T-helper 2 cell (primary cell): ENCODE results near the gene RAPGEF4.
A peak's percentile ranks its signal among the peaks of the same experiment; 100 is the strongest.

Experiments used
- DNase-seq, 5 experiments: peaks; one replicate each; pipeline versions ENCODE4 v3.0.0 to v3.0.0-alpha.2; 2012 to 2022
- total RNA-seq, 2 donors: gene quantifications; one replicate each; lab custom pipeline; 2026; lab: John Stamatoyannopoulos, UW

RAPGEF4 gene
- 0.31 to 0.67 reads per million in 2 donors for total RNA-seq

DNA sequence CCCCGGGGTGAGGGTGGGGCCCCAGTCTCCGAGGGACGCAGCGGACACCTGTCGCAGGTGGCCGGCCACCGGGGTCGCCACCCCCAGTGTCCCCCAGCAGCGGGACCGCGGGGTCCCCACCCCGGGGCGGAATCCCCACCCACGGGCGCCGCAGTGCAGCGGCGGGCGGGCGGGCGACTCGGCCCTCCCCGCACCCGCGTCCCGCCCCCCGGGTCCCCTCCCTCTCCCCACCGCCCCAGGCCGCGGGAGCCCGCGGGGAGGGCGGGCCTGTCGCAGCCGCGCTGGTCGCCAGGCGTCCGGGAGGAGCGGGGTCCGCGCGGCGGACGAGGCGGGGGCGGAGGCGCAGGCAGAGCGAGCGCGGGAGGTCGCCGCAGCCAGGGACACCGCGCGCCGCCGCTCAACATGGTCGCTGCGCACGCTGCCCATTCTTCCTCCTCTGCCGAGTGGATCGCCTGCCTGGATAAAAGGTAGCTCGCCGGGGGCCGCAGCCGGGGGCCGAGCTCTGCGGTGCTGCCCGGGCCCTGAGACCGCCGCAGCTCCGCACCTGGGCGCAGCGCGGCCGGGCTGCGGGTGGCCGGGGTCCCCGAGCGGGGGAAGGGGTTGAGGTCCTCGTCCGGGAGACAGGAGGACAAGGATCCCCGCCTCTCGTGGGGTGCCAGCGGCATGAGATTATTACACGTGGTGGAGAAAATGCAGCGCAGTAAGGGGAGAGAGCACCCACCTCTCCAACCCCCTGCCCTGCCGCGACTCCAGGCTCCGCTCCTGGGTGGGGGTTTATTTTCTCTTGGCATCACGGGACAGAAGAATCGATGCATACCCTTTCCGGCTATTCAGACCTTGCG lies at the start of gene RAPGEF4:
Gene RAPGEF4 (plus strand): TSS at position 264 of the 842 bp plus-strand sequence. CDS start 139 bp downstream, at position 403.
- peak in 1 of 5 experiments; percentile 4 for DNase-seq

DNA sequence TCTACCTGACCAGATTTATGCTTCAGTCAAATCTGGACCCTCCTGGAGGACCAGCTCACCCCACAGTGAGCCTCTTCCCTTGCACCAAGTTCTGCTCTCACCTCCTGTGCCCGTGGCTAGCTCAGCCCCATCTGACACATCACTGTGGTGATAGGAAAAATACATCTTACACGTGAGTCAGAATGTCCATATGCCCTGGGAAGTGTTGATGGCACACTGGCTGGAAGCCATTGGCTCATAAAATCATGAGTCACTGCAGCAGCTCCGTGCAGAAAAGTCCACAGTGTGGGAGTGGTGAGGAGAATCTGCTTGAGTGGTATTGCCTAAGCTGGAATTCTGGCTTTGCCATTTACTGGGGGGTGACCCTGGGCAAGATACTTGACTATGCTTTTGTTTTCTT lies 42.6 kb upstream of the RAPGEF4 start:
- DNase-seq: no peak

DNA sequence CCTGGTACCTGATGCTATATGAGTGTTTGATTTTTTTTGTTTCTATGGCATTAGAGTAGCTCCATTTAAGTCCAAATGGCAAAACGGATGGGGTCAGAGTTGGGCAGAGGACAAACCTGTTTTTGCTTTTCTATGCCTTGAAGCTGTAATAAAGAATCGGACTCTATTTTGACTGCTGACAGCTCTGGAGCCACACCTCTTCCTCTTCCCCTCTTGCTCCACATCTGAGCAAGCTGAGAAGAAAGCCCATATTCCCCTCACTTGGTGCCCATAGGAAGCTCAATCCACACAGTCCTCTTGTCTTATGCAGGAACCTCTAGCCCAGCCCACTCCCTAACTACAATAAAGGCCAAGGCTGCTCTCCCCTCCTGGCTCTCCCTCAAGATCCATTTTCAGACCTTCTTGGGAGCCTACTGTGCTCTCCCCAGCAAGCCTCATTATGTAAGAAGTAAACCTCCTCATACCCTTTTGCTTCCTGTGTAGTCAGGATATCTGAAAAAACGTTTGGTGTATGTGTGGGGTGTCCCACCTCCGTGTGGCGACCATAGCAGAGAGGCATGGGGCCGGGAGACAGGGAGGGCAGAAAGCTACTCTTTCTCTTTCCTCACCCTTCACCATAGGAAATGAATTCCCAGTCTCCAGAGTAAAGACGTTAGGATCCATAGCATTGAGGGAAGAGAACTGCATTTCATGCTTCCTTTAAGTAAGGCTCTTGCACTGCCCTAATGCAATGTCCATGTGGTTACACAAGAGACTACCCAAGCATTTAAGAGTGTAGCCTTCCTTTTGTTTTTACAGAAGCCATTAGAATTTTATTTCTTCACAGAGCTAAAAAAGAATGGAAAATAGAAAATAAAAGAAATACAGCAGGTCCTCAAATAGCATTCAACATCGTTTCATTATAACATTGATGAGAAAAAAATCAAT lies 41.9 kb upstream of the RAPGEF4 start:
- no peak for DNase-seq

DNA sequence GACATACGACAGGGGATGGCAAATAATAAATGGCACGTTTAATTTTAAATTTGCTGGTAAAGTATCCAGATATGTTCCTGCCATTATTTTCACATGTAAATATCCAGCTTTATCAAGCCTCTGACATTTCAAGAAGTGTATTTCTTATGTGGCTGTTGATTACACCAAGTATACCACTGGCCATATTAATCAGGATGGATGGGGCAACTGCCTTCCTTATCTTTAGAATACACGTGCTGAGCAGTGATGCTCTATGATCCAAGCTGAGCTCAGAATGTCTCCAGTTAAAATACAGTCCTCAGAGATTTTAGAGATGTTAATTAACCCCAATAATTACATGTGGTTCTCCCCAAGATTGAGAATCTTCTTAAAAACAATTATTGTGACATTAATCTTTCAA lies 38.3 kb upstream of the RAPGEF4 start:
- no peak for DNase-seq

DNA sequence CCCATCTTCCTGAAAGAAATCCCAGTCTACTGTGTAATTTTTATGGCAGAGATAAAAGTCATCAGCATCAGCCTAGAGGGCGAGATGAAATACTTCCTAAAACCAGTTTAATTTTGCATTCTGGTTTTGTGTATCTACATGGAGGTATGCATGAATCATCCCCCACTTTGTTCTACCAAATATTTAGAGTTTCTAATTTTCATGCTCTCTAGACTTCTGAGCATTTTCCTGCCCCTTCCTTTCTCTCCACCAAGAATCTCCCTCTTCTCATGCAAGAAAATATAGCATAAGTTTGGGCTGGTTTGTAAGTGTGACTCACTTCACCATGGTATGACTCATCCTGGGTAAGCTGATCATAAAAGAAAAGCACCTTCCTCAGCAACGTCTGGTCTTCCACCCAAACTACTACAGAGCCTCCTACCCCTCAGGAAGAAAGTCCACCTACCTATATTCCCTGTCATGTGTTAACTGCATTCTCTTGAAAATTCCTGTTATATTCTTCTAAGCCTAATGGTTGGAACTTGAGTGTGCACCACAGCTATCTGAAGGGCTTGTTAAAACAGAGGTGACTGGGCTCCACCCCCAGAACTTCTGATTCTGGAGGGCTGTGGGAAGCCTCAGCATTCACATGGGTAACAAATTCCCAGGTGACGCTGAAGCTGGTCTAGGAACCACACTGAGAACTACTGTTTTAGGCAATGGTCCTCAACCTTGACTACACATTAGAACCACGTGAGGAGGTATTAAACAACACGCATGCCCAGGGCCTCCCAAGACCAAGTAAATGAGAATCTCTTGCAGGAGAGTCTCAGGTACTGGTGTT lies 37.4 kb upstream of the RAPGEF4 start:
- DNase-seq: peak in 1 of 5 experiments; percentile 45

DNA sequence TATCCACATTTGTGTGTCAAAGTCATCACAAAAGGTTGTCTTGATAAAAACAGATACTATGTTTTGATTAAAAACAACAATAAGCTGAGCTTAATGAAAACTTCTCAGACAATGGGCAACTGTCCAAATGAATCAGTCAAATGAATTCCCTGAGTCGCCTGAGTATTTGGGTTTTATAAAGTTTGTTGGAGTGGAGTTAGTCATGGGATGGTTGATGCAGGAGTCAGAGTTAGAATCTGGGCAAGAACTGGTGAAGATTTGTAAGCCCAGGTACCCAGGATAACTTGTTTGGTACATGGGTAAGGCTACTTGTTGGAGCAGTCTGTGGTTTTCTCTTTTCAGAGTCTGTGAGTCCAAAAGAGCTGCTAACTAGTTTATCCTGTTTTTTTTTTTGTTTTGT lies 34.4 kb upstream of the RAPGEF4 start:
- no peak for DNase-seq

DNA sequence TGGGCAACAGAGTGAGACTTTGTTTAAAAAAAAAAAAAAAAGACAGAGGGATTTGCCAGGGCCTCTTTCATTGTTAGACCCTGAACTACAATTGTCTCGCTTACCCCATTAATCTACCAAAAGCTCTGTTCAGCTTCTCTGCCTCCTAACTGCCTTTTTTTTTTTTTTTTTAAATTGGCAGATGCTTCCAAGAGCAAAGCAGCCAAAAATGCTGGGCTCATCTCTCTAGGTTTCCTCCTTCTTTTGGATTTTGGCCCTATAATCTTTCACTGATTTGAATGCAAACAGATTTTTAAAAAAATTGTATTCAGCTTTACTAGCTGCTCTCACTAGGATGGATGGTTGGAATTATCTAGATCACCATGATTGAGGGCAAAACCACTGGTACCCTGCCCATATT lies 33.2 kb upstream of the RAPGEF4 start:
- DNase-seq: no peak

DNA sequence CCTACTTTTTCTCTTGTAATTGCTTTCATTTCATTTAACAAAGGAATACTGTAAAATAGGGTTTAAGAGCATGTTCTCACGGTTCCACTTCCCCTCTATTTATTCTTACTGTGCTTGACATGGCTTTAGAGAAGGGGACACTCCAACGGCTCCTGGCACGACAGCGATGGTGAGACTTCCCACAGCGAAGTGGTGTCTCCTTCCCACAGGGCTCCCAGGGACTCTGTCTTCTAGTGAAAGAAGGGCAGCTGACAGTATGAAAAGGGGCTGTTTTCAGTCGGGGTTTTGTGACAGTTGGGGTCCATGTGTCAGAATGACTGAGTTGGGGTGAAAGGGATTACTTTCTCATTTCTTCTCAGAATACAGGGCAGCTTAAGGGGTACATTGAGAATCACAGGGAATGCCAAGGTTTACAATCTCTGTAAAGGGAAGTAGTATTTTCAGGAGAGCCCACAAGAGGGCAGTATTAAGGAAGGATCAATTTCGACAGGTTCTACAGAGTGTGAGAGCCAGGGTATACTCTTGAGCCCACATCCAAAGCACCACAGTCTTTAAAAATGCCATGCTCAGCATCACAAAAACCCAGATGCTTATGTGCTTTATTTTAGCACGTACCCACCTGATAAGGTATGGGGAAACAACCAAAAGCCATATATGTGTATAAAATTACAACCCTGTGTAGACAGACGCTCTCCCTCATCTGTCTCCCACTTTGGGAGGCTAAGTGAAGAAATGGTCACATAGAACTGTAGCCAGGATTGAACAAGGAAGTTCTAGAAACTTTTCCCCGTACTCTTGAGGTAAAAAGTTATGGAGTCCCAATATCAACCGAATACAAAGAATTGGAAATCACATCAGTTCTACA lies 31.3 kb upstream of the RAPGEF4 start:
- no peak for DNase-seq

DNA sequence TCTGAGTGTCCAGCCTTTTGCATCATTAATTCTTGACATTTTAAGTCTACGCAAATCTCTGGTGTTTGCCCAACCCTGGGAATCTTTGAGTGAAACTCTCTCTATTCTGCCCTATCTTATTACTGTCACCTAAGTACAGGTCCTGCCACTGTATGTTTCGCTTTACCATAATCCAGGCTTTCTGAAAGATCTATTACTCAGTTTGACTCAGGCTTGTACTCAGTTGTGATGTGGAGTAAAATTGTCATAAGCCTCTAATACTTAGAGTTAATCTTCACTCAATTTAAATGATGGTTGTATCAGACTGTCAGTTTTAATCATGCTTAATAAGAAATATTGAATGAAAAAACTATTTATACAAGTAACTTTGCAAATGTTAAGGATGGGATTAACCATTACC lies 30.3 kb upstream of the RAPGEF4 start:
- DNase-seq: no peak

DNA sequence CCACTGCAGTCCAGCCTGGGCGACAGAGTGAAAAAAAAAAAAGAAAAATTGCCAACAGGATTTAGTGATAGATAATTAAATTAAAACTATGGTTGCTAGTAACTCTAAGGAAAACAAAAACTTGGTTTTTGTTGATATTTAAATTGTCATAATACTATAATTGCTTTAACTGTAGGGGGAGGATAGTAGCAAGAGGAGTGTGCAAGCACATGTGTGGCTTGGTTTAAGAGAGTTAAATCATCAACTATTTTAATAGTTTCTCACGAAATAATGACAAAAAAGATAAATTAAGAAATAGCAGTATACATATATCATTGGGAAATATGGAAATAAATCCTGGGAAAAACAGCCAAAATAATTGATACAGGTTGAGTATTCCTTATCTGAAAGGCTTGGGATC lies 27.4 kb upstream of the RAPGEF4 start:
- no peak for DNase-seq

DNA sequence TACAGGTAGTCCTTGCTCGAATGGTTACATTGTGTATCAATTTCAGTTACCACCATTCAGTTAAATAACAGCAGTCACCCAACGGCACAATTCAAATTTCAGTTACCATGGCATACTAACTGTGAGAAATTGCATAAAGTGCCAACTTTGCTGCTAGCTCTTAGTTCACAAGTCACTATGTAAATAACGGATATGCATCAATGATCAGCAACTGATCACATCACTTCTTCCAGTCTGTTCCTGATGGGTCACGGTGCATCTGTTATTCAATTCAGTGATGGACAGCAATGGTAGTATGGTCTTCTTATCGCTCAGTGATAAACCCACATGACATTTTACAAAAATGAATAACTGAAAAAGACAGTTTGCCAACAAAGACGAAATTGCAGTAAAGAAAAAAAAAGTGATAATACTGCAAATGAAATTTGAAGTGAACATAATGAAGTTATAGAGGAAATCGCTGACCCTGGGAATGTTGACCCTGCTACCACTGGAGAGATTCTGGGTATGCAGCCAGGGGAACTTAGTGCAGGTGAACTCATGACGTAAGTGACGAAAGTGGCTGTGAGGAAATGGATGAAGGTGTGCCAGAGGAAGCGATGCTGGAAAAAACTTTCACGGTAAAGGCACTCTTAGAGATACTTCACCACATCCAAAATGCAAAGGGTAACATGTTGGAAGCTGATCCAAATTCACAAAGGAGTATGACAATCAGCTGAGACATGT lies 25.9 kb upstream of the RAPGEF4 start:
- no peak for DNase-seq

DNA sequence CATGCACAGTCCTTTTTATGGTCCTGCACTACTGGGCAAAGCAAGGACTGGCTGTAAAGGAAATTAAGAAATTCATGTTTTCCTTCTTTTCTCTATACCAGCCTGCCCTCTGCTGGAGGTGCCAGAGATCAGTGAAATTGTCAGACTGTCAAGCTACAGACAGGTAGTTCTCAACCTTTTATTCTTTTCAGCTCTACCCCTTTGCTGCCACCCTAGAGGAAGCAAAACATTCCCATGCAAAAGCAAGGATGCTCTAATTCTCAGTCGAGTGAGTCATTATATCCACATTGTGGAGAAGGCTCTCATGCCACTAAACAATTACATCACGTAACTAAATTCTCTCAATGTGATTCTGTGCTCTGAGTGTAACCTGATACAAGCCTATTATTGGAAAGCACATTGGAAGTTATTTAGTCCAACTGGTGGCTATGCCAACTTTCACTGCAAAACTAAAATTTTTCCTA lies 25.0 kb upstream of the RAPGEF4 start:
- peak in 1 of 5 experiments; percentile 19 for DNase-seq

DNA sequence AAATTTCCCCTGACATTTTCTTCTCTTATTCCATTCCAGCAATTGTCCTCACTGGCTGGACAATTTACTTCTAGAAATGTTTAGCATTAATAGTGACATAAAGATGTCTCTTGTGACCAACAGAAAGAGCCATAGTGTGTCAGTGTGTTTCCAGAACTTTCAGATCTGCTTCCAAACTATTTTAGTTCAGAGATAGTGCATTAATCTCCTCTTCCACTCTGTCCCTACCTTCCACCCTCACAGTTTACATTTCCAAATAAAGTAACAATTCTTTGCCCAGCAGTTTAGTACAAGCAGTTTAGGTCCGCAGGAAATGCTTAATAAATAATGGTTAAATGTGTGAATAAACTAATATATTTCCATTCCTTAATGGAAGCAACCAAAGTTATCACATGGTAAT lies 24.5 kb upstream of the RAPGEF4 start:
- no peak for DNase-seq

DNA sequence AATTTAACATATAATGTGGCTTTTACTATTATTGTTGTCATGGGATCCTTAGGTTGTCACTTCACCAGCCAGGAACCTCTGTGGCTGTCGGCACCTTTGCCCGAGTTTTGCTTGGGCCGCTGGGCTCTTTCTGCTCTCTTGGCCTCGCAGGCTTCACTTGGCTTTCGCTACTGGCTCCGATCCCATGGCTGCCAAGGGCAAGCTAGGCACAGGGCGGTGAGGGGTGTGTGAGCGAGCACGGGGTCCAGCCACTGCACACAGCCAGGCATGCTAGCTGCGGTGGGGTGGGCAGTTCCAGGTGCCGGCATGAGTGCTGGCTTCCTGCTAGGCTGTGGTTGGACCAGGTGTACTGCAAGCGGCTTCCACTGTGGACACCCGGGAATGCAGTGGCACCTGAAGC lies 23.4 kb upstream of the RAPGEF4 start:
- no peak for DNase-seq

DNA sequence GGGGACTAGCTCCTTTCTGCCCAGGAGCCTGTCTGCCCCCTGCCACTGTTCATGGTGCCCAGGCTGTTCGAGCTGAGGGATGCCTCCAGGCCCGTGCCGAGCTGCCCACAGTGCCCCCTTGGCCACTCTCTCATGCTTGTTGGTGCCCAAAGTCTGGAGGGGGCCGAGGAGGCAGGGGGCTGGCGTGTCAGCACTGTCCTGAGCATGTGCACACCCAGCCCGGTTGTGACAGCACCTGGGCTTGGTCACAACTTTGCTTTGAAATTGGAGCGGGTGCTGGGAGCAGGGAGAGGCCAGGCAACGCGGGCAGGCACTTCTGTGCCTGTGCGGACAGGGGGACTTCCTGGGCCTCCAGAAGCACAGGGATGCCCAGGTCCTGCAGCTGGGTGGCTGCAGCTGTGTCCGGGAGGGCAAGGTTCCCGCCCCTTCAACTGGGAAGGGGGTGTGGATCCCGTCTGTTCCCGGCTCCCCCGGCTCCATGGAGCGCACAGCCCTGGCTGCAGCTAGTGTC lies 22.2 kb upstream of the RAPGEF4 start:
- DNase-seq: no peak

DNA sequence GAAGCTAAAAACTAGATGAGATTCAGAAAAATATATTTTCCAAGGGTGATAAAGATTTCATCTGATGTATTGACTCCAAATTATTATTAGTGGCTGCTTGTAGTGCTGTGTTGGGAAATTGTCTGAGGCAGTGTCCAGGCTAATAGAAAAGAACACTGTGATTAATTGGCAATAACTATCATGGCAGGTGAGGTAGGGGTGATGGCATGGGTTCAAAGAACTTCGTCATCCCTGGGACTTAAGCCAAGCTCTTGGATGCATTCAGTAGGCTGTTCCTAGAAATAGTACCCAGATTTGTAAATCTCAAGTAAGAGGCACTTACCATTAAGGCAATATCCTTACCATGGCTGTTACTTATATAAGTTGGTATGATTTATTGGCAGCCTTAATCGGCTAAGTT lies 13.2 kb upstream of the RAPGEF4 start:
- no peak for DNase-seq

DNA sequence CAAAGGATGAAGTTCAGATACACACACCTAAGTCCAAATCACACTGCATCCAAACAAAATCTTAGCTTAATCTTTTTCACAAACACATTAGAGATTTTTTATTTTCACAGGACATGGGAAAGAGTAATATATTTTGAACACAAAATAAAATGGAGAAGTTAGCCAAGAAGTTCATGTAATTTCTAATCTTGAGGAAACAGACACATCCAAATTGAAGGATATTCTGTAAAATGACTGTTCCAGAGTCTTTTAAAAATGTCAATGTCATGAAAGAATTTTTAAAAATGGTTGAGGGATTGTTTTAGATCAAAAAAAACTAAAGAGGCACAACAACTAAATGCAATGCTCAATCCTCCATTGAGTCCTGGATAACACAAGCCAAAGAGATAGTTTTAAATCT lies 12.4 kb upstream of the RAPGEF4 start:
- DNase-seq: no peak

DNA sequence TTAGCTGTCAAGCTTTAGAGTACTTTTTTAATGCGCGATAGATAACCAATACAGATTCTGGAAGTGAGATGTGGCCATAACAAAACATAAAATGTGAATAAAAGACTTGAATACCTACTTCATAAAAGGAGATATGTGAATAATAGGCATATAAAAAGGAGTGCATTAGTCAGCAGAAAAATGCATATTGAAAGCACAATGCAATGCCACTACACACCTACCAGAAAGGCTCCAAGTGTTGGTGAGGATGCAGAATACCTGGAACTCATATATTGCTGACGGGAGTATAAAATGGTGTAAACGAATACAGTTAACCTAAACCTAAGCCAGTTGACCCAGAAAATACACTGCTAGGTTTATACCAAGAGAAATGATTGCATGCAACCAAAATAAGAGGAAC lies 10.9 kb upstream of the RAPGEF4 start:
- no peak for DNase-seq

DNA sequence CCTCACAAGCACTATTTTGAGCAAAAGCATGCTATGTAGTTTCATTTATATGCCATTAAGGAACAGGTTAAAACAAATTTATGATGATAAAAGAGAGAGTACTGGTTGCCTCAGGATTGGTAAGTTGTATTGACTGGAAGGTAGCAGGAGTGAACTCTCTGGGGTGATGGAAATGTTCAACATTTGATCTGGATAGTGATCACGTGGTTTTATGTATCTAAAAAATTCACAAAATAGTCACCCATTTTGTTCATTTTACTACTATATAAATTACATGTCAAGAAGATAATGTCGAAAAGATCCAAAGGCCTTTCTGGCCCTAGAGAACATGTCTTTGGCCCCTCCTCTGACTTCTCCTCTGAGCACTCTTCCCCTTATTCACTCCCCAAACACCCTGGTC lies 10.4 kb upstream of the RAPGEF4 start:
- DNase-seq: no peak

DNA sequence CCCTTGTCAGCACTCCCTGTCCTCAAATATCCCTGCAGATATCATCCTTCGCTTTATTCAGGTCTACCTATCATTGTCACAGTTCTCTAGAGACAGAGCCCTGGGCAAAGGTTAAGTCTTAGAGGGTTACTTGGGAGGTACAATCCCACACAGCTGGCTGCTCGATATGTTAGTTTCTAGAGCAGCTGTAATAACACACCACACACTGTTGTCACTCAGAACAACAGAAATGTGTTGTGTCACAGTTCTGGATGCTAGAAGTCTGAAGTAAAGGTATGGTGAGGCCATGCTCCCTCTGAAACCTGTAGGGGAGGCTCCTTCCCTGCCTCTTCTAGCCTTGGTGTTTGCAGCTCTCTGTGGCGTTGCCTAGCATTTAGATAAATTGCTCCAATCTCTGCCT lies 9.9 kb upstream of the RAPGEF4 start:
- no peak for DNase-seq
